HG03025 (cell line): Measurements from ENCODE around the gene EYS.
A peak's percentile ranks its signal among the peaks of the same experiment; 100 is the strongest.
"Not testable (repeated sequence)": the region's sequence is repeated elsewhere in the genome, so short reads cannot be mapped to it uniquely, and the experiment has no call there.

ENCODE experiments used
- ATAC-seq: cut with Tn5 transposase; IDR thresholded peaks from one replicate; pipeline ENCODE4 v1.9.1; 2021; ENCODE audit warnings: mild to moderate bottlenecking, moderate library complexity; ENCODE audit not compliant: unreplicated experiment, low FRiP score

Gene EYS

GRCh38 chr6:64520050-64520449 is 1187.0 kb downstream of the EYS start:
- ATAC-seq: peak; percentile 83

DNA sequence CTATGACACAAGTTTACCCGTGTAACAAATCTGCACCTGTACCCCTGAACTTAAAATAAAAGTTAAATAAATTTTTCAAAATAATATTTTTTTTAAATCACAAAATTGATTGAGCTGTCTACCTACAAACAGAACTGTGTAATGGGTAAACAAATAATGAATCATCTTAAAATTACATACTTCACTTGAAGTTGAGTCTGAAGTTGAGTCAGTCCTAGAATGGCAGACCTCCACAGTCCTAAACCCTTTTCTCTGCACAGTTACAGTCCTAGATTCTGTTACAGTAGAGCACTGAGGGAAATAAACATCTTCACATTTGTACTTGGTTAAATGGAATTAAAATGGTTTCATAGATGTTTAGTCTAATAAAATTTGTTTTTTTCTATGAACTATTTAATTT is 1190.6 kb downstream of the EYS start:
- ATAC-seq: no peak

- no peak for ATAC-seq
Observed at GRCh38 chr6:64507661-64508060, 1199.4 kb downstream of the EYS start.

GRCh38 chr6:64505312-64505711 is 1201.7 kb downstream of the EYS start:
- peak; percentile 69 for ATAC-seq

GRCh38 chr6:64504503-64504902 is 1202.5 kb downstream of the EYS start:
- no peak for ATAC-seq

DNA sequence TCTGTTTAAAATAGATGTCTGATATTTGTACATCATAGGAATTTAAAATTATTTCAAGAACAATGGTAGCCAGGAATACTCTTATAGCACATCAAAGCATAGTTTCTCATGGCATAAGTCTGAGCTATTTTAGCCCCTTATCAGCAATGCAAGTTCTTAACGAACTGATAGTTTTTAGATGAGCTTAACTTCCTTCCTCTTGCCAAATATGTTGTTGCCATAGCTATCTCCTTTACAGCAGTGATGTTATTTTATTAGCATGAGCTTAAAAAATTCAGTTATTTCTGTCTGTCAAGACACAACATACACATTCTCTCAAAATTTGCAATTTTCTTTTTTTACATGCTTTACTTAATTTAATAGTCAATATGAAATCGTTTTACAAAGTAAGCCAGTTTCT is 1204.2 kb downstream of the EYS start:
- no peak for ATAC-seq

GRCh38 chr6:64497634-64498033 is 1209.4 kb downstream of the EYS start:
- no peak for ATAC-seq

GRCh38 chr6:64489763-64490162 is 1217.3 kb downstream of the EYS start:
- ATAC-seq: no peak

GRCh38 chr6:64486578-64487351 is 1220.3 kb downstream of the EYS start:
- no peak for ATAC-seq

DNA sequence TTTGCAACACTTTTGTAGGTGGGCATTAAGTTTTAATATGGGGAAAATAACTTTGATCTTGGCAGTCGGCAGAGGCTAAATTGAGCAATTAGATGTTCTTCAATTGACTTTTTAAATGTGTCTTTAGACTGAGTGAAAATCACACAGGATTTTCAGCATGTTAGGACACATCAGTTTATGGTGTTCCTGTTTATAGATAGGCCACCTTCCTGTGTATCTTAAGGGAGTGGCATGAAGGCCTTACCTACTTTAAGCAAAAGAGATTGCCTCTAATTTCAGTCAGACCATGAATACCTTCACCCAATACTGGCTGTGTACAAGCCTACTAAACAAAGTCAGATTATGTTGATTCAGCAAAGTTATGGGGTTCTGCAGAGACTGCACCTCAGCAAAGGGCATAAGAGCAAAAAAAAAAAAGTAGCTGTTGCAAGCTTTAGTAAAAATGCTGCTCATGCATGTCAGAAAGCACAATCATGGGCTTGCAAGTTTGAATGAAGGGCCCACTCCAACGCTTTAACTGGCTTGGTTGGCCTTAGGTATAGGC is 1223.0 kb downstream of the EYS start:
- ATAC-seq: no peak

DNA sequence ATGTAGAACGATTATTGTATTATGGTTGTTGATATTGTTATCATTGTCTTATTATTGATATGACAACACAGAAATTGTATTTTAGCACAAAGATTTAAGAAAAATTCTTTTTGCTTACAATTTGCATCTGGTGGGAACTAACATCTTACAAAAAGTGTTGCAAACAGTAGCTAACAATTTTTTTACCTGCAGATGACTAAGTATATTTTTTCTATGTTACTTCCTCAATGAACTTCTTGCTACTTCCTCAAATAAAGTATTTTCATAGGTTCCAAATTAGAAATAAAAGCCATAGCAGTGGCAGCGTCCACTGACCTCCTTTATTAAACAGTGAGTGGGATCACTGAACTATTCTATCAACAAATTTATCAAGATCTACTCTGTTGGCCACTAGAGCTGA is 1224.4 kb downstream of the EYS start:
- no peak for ATAC-seq

GRCh38 chr6:64479134-64479533 is 1227.9 kb downstream of the EYS start:
- no peak for ATAC-seq

- no peak for ATAC-seq
Observed at GRCh38 chr6:64477391-64477790, 1229.6 kb downstream of the EYS start.

- no peak for ATAC-seq
Observed at GRCh38 chr6:64476935-64477334, 1230.1 kb downstream of the EYS start.

GRCh38 chr6:64469405-64469804 is 1237.6 kb downstream of the EYS start:
- not testable (repeated sequence) for ATAC-seq

GRCh38 chr6:64467656-64468055 is 1239.4 kb downstream of the EYS start:
- no peak for ATAC-seq

- no peak for ATAC-seq
Observed at GRCh38 chr6:64459411-64459944, 1247.5 kb downstream of the EYS start.

DNA sequence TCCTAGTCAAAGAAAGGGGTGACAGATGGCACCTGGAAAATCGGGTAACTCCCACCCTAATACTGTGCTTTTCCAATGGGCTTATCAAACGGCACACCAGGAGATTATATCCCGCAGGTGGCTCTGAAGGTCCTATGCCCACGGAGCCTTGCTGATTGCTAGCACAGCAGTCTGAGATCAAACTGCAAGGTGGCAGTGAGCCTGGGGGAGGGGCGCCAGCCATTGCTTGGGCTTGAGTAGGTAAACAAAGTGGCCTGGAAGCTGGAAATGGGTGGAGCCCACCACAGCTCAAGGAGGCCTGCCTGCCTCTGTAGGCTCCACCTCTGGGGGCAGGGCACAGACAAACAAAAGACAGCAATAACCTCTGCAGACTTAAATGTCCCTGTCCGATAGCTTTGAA is 1258.9 kb downstream of the EYS start:
- not testable (repeated sequence) for ATAC-seq

GRCh38 chr6:64445038-64445437 is 1262.0 kb downstream of the EYS start:
- no peak for ATAC-seq

GRCh38 chr6:64439274-64439673 is 1267.8 kb downstream of the EYS start:
- no peak for ATAC-seq

GRCh38 chr6:64437996-64438395 is 1269.0 kb downstream of the EYS start:
- no peak for ATAC-seq

GRCh38 chr6:64429926-64430325 is 1277.1 kb downstream of the EYS start:
- no peak for ATAC-seq
